B cell (primary cell): ENCODE results near the gene CHMP1A.

Experiments used
- CTCF ChIP-seq: fragments of 200-600 bp; IDR thresholded peaks from one replicate; pipeline ENCODE4 v1.8.0; 2022; ENCODE audit warnings: antibody characterized with exemption, mild to moderate bottlenecking
- EZH2 ChIP-seq: IDR thresholded peaks from 2 replicates; pipeline ENCODE4 v1.6.1; 2012; ENCODE audit warnings: borderline replicate concordance, low read depth, mild to moderate bottlenecking, moderate library complexity, low read length; ENCODE audit not compliant: insufficient read depth, poor library complexity, severe bottlenecking

DNA sequence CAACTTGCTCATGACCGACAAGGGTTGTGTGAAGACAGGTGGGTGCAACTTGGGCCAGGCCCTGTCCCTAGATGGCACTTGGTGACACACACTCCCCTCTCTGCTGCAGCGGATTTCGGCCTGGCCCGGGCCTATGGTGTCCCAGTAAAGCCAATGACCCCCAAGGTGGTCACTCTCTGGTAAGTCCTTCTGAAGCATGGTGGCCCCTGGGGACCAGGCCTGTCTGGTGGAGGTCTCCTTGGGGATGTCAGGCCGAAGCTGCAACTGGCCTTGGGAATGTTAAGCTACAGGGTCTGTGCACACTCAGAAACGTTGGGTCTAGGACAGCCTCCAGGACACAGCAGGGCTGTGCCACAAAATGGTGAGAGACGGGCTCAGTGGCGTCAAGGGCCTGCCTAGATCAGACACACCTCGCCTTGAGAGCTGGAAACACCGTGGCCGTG lies 35.8 kb upstream of the CHMP1A start:
- TF ChIP-seq CTCF (no peak), EZH2 (no peak)
